Anterior cingulate cortex (tissue), 58 donors: Measurements from ENCODE around the gene RAB20.
"Not testable (repeated sequence)": the region's sequence is repeated elsewhere in the genome, so short reads cannot be mapped to it uniquely, and the experiment has no call there.

Experiments
- DNase-seq, 58 donors: peaks; one replicate each; lab custom pipeline; 2025; lab: John Stamatoyannopoulos, UW

The RAB20 gene, protein sequence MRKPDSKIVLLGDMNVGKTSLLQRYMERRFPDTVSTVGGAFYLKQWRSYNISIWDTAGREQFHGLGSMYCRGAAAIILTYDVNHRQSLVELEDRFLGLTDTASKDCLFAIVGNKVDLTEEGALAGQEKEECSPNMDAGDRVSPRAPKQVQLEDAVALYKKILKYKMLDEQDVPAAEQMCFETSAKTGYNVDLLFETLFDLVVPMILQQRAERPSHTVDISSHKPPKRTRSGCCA

DNA sequence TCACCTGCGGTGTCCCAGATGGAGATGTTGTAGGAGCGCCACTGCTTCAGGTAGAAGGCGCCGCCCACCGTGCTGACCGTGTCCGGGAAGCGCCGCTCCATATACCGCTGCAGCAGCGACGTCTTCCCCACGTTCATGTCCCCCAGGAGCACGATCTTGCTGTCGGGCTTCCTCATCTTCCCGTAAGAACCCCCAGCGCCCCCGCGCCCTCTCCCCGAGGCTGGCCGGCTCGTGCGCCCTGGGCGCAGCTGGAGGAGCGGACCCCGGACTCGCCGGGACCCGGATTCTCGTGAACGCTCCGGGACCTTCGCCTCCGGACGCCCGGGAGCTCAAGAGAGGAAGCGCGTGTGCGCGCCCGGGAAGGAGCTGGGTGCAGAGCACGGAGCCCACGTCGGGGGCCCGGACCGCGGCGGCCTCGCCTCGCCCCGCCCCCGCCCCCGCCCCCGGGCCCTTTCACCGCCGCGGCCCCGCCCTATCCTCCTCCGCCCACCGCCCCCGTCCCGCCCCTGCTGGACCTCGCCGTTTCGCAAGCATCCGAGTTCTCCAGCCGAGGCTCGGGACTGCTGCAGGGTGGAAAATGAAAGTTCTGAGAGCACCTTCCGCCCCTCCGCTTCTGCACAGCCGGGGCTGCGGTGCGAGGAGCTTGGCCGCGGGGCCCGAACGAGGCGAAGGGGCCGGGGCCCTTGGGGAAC, at the start of gene RAB20:
TSS of gene RAB20 (minus strand) at position 379 of the 692 bp plus-strand sequence. CDS start at position 176, 203 bp downstream.
- peak in 46 of 58 donors; percentile 24 to 74 (median 46) for DNase-seq

DNA sequence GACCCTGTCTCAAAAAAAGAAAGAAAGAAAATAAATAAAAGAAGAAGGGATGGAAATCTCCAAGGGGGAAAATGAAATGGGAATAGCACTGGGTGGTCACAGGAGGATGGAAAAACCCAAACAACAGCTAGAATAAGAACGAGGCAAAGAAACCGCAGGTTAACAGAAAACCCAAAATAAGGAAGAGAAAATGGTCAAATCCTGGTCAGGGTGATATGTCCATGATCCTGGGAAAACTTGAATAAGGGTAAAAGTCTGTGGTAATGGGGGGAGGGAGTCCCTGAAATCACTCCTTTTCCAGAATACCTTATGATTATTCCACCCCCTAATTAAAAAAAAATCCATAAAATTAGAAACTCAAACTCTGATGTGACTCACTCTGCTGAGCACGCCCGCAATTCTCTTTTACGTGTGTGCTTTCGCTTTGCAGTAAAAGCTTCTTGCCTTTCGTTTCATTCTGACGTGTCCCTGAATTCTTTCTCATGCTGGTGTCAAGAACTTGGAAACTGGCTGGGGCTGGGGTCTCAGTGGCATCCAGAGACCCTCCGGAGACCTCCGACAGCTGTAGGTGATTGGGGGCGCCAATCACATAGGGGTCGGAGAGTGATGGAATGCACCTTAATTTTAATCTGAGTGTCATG, 49.6 kb upstream of the RAB20 start:
- DNase-seq = no peak

DNA sequence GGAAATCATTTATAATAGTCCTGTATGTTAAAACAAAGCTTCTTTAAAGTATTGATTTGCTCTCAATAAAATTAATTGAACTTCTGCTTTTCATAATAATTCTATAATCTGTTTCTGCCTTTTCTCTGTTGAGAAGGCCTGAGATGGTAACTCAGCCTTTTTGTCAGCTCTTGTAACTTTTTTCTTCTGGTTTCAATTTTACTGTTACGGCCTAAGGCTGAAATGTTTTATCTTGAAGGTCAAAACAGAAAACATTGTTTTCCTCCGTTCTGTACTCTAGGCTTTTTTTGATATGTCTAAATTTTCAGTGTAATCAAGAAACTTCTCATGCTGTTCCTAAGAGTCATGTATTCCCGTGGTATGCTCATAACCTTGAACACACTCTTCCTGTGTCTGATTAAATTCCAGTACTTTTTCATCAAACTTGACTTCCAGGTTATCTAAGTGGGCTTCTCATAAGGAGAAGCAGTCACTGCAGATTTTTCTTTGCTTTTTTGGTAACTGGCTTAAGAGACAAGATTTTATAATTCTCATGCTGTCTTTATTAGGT, 46.2 kb upstream of the RAB20 start:
- no peak for DNase-seq

DNA sequence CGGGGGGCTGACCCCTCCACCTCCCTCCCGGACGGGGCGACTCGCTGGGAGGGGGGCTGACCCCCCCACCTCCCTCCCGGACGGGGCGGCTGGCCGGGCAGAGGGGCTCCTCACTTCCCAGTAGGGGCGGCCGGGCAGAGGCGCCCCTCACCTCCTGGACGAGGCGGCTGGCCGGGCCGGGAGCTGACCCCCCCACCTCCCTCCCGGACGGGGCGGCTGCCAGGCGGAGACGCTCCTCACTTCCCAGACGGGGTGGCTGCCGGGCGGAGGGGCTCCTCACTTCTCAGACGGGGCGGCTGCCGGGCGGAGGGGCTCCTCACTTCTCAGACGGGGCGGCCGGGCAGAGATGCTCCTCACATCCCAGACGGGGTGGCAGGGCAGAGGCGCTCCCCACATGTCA, 44.8 kb upstream of the RAB20 start:
- DNase-seq = not testable (repeated sequence)

DNA sequence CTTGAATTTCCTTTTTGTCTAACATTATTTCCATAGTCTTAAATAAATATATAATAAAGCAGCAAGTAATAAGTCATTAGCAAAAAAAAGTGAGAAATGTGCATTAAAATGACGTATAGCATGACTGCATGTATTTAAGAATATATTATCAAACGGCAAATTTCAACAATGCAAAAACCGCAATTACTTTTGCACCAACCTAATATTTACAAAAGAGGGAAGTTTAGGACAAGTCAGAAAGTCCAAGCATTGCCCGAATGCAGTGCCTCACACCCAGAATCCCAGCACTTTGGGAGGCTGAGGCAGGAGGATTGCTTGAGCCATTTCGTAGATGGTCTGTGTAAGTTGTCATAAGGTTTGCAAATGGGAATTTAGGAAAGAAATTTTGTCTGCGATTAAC, 43.6 kb upstream of the RAB20 start:
- DNase-seq = no peak

DNA sequence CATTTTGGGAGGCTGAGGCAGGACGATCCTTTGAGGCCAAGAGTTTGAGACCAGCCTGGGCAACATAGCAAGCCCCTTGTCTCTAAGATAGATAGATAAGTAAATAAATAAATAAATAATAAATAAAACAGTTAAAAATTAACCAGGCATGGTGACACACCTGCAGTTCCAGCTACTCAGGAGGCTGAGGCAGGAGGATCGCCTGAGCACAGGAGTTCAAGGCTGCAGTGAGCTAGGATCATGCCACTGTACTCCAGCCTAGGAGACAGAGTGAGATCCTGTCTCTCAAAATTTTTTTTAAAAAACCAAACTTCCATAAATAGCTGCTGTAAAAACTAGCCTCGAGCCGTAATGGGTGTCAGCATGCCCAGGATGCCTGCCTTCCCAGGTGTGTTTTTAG, 39.5 kb upstream of the RAB20 start:
- DNase-seq = no peak

DNA sequence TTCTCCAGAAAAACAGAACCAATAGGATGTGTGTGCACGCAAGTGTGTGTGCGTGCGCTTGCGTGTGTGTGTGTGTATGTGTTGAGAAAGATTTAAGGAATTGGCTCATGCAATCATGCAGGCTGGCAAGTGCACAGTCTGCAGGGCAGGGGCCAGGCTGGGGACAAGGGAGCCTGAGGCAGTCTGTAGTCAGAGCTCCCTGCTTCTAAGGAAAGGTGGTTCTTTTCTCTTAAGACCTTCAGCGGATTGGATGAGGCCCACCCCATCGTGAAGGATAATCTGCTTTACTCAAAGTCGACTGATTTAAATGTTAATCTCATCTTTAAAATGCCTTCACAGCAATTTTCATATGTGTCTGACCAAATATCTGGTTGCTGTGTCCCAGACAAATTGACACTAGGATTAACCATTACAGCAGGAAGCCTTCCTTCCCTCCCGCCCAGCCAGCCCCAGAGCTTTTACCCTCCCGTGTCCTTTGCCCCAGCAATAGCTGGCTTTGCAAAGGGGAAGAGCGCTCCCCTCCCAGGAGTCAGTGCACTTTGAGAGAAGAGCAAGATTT, 38.8 kb upstream of the RAB20 start:
- no peak for DNase-seq

DNA sequence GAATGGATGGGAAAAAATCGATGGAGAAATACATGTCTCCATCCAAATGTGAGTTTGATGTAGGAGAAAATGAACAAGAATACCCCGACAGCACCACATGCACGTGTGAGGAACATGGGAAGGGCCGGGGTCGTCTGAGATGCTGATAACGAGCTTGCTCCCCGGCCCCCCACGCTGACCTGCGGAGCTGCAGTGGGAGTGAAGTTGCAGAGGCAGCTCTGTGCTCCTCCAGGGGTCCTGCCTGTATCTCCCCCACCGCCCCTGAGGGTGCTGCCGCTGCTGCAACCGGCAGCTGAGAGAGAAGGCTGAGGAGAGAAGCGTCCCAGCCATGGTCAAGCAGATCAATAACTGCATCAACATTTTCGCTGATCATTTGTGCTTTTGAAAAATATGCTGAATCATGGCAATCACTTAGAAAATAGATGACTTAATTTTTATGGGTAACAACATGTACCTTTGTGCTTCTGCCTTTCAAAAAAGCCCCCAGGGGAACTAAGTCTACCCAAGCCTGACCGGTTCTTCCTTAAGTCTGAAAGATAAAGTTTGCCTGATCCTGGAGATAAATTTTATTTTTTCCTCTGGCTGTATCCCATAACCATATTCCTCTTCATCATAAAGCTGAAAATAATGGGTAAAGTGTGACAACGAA, 35.6 kb upstream of the RAB20 start:
- DNase-seq = no peak

DNA sequence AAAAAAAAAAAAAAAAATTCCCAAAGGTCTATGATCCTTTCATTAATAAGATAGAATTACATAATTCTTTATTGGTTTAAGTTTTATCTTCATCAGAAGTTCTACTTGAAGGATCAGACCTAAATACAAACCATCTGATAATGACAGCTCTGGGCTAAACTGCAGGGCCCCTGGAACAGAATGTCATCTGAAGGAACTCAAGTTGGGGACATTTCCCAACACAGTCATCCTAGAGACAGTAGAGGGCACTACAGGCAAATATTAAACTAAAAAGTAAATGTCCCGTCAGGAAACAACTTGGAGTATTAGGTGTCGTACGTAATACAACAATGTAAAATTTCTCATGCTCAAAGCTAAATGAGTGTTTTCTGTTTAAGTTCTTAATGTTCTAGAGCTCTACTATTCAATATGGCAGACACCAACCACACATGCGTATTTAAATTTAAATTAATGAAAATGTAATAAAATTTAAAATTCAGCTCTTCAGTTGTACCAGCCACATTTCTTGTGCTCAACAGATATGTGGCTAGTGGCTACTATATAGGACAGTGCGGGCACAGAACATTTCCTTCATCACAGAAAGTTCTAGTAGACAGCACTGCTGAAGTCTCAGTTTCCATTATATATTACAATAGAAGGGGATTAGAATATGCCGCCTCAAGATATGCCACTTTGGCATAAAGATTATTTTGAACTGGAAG, 32.1 kb upstream of the RAB20 start:
- no peak for DNase-seq

DNA sequence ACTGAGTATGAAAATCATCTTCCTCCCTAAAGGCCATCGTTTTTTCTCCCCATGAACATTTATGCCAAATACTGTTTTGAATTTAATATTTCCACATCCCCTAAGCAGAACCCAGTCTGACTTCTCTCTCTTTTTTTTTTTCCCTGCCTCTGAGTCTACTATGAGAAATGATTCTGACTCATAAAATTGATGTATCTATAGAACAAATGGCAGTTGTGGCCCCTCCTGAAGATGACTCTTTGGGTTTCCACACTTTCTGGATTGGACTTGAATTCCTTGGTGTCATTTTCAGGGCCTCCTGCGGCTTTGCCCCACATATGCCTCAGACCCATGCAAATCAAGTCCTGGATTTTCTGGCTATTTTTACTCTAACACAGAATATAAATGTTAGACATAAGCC, 31.1 kb upstream of the RAB20 start:
- no peak for DNase-seq

DNA sequence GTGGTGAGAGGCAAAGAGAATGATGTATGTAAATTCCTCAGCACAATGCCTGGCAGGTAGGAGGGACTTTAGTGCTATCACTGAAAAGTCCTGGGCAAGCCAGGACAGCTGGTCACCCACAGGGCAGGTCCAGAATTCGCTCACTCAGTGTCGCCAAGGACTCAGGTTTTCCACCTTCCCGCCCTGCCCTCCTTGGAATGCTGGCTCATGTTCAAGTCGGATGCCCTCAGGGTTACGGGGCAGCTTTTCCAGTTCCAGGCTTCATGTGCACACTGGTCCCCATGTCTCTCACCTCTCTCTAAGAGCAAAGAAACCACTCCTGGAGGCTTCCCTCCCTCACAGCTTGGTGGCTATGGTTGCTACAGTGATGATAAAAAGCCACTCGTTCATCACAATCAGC, 29.1 kb upstream of the RAB20 start:
- DNase-seq = no peak

DNA sequence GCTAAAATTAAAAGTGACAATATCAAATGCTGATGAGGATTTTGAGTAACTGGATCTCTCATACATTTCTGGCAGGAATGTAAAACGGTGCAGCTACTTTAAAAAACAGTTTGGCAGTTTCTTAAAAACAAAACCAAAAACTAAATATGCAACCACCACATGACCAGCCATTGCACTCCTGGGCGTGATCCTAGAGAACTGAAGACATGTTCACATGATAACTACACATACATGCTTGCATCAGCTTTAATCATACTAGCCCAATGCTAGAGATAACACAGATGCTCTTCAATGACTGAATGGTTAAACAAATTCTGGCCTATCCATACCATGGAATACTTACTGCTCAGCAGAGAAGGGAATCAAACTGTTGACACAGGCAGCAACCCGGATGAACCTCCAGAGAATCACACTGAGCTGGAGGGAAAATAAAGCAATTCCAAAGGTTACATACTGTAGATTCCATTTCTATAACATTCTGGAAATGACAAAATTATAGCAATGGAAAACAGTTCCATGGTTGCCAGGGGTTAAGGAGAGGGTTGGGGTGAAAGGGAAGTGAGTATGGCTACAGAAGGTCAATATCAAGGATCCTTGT, 28.4 kb upstream of the RAB20 start:
- DNase-seq = no peak

DNA sequence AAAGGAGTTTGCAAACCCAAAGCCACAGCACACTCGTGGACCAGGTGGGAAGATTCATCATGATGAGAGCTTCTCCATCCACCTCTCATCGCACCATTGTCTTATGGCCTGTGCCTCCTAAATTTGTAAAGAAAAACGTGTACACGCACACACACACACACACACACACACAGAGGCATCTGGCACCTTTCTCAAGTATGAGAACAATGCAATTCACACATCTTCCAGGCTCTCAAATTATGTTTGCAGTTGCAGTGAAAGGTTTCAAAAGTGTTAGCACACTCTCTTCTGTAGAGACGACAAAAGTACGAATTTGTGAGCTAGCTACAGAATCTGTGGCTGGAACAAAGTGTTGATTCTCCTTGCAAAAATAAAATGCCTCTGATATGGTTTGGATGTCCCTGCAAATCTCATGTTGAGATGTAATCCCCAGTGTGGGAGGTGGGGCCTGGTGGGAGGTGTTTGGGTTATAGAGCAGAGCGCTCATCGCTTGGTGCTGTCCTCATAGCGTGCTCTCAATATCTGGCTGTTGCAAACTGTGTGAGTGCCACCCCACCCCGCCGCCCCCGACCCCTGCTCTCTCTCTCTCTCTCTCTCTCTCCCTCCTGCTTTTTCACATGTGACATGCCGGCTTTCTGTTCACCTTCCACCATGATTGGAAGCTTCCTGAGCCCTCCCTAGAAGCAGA, 21.8 kb upstream of the RAB20 start:
- DNase-seq = peak in 6 of 58 donors; percentile 2 to 58 (median 8)

DNA sequence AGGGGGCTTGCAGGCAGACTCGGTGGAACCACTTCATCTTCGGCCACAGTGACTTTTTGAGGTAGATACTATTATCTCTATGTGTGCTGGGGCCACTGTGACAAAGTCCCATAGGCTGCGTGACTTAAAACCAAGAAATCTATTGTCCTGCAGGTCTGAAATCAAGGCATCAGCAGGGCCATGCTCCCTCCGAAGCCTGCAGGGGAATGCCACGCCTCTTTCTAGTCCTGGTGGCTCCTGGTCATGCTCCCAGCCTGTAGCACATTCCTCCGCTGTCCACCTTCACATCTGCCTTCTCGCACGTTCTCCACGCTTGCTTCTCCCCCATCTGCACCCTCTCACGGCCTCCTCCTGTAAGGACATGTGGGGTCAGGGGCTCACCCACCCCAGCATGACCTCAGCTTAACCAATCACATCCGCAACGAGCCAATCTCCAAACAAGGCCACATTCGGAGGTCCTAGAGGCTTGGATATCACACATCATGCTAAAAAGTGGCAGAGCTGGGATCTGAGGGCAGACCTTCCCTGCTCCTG, 21.0 kb upstream of the RAB20 start:
- no peak for DNase-seq

DNA sequence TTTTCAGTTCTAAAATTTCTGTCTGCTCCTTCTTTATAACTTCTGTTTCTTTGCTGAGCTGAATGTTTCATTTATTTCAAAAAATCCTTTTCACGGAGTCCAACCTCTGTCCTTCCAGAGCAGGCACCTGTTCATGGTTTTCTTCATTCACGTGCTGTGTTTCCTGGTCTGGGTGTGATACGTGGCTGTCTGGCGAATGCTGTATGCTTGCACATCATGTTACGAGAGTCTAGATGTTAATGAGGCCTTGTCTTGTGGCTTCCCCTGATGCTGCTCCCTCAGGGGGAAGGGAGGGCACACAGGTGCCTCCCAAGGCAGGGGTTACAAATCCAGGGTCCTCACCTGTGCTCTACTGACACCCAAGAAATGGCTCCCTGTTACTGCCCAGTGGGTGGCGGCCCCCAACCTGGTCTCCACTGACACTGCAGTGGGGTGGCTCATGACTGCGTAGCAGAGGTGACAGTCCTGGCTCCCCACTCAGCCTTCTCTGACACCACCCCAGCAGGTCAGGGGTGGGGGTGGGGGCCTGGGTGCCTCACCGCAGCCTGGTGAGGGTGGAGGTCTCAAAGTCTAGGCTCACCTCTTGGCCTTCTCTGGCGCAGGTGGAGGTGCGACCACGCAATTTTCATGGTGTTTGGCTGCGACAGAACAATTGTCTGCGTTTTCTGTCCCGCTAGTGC, 20.1 kb upstream of the RAB20 start:
- DNase-seq = no peak

DNA sequence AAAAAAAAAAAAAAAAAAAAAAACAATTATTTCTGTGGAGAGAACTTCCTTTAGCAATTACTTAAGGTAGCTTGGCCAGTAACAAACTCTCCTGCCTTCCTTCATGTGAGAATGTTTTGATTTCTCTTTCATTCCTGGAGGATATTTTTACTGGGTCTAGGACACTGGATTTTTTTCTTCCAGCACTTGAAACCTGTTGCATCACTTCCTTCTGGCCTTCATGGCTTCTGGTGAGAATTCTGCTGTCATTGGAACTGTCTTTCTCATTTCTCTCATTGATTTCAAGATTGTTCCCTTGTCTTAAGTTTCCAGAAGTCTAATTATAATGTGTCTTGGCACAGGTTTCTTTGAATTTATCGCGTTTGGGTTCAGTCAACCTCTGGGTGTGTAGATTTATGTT, 19.3 kb upstream of the RAB20 start:
- no peak for DNase-seq

DNA sequence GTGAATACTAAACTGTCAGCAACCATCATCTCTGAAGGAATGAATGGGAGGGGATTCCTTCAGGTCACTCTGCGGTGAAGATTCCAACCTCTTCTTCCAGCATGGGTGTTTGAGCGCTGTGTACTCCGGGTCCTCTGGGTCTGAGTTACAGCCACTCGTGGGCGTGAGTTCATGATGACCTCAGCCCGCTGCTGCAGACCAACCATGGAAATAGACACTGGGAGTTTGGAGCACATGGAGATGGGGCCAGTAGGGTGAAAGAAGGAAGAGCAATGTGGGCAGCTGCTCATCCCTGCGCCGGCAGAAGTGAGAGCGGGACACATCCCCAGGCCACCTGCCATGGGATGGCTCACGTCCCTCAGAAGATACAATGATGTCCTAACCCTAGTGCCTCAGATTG, 16.8 kb upstream of the RAB20 start:
- no peak for DNase-seq
